GM12864 (cell line): Measurements from ENCODE around the gene TAF3.

Source experiments
- DNase-seq: peaks from one replicate; pipeline ENCODE4 v3.0.0-alpha.2; 2011; ENCODE audit warnings: low read depth
- H3K4me3 ChIP-seq: 2 replicates; pipeline ENCODE4 v1.5.1; 2011; ENCODE audit warnings: mild to moderate bottlenecking, low read depth, low read length, control low read depth
- TF ChIP-seq, protein P1 (sequence below): IDR thresholded peaks from 2 replicates; pipeline ENCODE4 v1.5.1; 2011; ENCODE audit warnings: low read depth, mild to moderate bottlenecking, moderate library complexity, low read length, control low read depth, inconsistent platforms; ENCODE audit errors: missing control alignments

The TAF3 gene

DNA sequence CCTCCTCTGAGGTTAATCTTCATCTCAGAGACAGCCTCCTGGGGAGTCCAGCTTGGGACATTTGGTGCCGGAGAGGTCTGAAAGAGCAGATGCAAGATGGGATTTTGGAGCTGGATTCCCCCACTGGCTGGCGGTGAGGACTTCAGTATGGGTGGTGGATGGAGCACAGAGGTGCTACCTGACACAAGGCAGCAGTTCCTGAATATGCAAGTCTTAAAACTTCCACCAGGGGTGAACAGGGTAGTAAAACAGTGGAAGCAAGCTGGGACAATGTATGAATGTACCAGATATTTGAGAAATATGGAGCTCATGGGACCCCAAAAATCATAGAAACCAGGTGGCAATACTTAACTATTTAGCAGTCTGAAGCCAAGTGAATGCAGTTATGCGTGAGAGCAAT is 4.8 kb upstream of the TAF3 start:
- H3K4me3 ChIP-seq, result no peak overlapping the region
- no peak for DNase-seq
- TF ChIP-seq, protein P1, sequence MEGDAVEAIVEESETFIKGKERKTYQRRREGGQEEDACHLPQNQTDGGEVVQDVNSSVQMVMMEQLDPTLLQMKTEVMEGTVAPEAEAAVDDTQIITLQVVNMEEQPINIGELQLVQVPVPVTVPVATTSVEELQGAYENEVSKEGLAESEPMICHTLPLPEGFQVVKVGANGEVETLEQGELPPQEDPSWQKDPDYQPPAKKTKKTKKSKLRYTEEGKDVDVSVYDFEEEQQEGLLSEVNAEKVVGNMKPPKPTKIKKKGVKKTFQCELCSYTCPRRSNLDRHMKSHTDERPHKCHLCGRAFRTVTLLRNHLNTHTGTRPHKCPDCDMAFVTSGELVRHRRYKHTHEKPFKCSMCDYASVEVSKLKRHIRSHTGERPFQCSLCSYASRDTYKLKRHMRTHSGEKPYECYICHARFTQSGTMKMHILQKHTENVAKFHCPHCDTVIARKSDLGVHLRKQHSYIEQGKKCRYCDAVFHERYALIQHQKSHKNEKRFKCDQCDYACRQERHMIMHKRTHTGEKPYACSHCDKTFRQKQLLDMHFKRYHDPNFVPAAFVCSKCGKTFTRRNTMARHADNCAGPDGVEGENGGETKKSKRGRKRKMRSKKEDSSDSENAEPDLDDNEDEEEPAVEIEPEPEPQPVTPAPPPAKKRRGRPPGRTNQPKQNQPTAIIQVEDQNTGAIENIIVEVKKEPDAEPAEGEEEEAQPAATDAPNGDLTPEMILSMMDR, result peak; percentile 21

DNA sequence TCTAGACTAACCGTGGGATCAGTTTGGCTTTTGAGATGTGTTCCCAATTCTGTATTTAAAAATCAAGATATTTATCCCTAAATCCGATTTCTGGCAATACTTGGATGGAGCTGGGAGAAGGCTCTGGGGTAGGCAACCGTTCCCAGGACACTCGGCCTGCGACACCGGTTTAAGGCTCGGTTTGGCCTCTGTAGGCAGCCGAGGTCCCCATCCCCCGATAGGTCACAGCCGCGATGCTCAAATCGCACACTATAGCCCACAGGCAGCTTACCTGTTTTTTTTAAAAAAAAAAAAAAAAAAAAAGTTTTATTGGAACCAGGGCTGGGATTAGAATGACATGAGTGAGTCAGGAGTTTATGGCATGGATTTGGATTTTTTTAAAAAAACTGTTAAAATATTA is 729 bp upstream of the TAF3 start:
- no peak for DNase-seq
- TF ChIP-seq, protein P1, result no peak
- peak overlapping the region; percentile 82 for H3K4me3 ChIP-seq

DNA sequence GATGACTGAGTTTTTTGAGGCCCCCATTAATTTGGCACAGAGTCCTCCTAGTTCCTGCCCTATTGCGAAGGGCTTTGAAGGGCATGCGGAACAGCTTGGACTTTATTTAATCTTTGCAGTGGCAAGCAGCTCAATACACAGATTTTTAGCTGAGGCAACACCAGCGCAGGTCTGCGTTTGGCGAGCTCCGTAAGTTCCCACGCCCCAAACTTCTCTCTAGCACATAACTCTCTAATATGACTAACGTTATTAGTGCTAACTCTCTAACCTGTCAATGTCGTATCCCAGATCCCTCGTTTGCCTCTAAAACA is 366 bp upstream of the TAF3 start:
- H3K4me3 ChIP-seq, result peak overlapping the region; percentile 82
- no peak for DNase-seq
- TF ChIP-seq, protein P1, result no peak

DNA sequence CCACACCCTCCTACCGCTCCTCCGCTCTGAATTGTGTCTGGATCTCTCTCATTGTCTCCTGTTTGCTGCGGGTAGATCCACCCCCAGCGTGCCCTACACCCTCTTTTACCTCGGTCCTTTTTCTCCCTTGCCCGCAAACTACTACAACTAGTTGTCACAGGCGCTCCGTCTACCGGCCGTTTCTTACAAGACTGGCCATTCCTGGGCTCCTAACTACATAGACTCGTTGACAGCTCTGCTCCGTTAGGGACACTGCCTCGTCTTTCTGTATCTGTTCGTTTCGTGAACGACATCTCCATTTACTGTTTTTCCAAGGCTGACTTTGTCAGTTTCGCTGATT is 786 bp downstream of the TAF3 start:
- peak overlapping the region; percentile 82 for H3K4me3 ChIP-seq
- no peak for DNase-seq
- TF ChIP-seq, protein P1, result peak; percentile 21

DNA sequence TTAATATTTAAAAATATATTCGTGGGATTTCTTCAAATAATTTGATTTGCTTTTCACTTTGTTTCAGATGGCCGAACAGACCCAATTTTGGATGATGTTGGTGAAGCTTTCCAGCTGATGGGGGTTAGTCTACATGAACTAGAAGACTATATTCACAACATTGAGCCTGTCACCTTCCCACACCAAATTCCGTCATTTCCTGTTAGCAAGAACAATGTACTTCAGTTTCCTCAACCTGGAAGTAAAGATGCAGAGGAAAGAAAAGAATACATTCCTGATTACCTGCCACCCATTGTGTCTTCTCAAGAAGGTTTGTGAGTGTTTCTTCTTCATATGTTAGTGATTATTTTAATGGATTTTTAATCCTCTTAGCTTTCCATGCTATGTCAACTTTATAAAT is 5.9 kb downstream of the TAF3 start:
- no peak overlapping the region for H3K4me3 ChIP-seq
- TF ChIP-seq, protein P1, result no peak
- no peak for DNase-seq

DNA sequence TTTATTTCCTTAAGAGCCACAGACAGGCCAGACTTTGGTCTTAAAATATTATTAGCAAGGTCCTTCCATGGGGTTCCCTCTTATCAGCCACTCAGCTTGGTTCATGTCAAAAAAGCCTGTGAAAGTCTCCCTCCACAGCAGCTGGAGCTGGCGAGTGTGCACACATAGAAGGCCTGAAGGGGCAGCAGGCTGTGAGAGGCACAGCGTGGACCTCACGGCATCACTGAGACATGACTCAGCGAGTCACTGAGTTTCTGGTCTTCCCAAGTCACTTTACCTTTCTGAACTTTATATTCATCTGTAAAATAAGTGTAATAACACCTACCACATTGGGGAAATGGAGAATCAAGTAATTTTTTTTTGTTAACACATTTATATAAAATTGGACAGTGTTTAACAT is 8.7 kb downstream of the TAF3 start:
- DNase-seq, result no peak
- TF ChIP-seq, protein P1, result no peak
- H3K4me3 ChIP-seq, result no peak overlapping the region

DNA sequence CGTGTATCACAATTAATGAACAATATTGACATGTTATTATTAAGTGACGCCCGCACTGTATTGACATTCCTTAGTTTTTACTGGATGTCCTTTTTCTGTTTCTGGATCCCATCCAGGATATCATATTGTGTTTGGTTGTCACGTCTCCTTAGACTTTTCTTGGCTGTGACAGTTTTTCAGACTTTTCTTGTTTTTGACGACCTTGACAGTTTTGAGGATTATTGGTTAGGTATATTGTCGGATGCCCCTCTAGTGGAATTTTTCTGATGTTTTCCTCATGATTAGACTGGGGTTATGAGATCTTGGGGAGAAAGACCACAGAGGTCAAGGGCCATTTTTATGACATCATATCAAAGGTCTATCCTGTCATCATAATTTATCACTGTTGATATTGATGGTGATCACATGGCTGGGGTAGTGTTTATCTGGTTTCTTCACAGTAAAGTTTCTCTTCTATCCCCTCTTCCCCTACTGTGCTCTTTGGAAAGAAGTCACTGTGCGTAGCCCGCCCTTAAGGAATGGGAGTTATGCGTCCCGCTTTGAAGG is 11.1 kb downstream of the TAF3 start:
- no peak for DNase-seq
- TF ChIP-seq, protein P1, result no peak

More for the DNA sequence above, 11.1 kb downstream of the TAF3 start:
- H3K4me3 ChIP-seq, result no peak overlapping the region
